KOPT-K1 (cell line): ENCODE measurements around the gene CCNY.
"Not testable (repeated sequence)": the region's sequence is repeated elsewhere in the genome, so short reads cannot be mapped to it uniquely, and the experiment has no call there.

Experiments used
- H3K27ac ChIP-seq: fragments of 200-600 bp; sonication (generic); 2 replicates; pipeline ENCODE4 v1.5.1; 2016; ENCODE audit warnings: antibody characterized with exemption, mild to moderate bottlenecking, low read depth, low read length; ENCODE audit not compliant: poor library complexity, severe bottlenecking
- H3K36me3 ChIP-seq: fragments of 200-600 bp; sonication (generic); 2 replicates; pipeline ENCODE4 v1.5.1; 2017; ENCODE audit warnings: antibody characterized with exemption, mild to moderate bottlenecking, low read length, moderate library complexity; ENCODE audit not compliant: insufficient read depth
- H3K9me3 ChIP-seq: fragments of 200-600 bp; sonication (generic); 2 replicates; pipeline ENCODE4 v1.5.1; 2017; ENCODE audit warnings: antibody characterized with exemption, low read length, mild to moderate bottlenecking; ENCODE audit not compliant: insufficient read depth, poor library complexity, severe bottlenecking

CCNY gene

GRCh38 chr10:35394934-35395333 is 58.6 kb downstream of the CCNY start:
- Histone ChIP-seq H3K27ac (no peak overlapping the region), H3K36me3 (no peaks in the 10 kb centered on the region), H3K9me3 (peaks cover 15% of the 10 kb centered on the region)

- no peak overlapping the region for H3K27ac ChIP-seq
- H3K9me3 ChIP-seq, result no peaks in the 10 kb centered on the region
- no peaks in the 10 kb centered on the region for H3K36me3 ChIP-seq
These were observed 60.5 kb downstream of the CCNY start for GRCh38 chr10:35396560-35397434.

GRCh38 chr10:35397953-35398352 is 61.6 kb downstream of the CCNY start:
- Histone ChIP-seq H3K9me3 (no peaks in the 10 kb centered on the region), H3K27ac (no peak overlapping the region), H3K36me3 (no peaks in the 10 kb centered on the region)

- Histone ChIP-seq H3K27ac (no peak overlapping the region), H3K36me3 (no peaks in the 10 kb centered on the region), H3K9me3 (no peaks in the 10 kb centered on the region)
These were observed 62.0 kb downstream of the CCNY start for GRCh38 chr10:35398355-35398754.

- Histone ChIP-seq H3K9me3 (no peaks in the 10 kb centered on the region), H3K27ac (no peak overlapping the region), H3K36me3 (no peaks in the 10 kb centered on the region)
These were observed 62.6 kb downstream of the CCNY start for GRCh38 chr10:35398908-35399307.

GRCh38 chr10:35399414-35400009 is 63.2 kb downstream of the CCNY start:
- H3K9me3 ChIP-seq, result no peaks in the 10 kb centered on the region
- no peaks in the 10 kb centered on the region for H3K36me3 ChIP-seq
- H3K27ac ChIP-seq, result no peak overlapping the region

- H3K9me3 ChIP-seq, result no peaks in the 10 kb centered on the region
- no peaks in the 10 kb centered on the region for H3K36me3 ChIP-seq
- no peak overlapping the region for H3K27ac ChIP-seq
These were observed 64.4 kb downstream of the CCNY start for GRCh38 chr10:35400595-35401268.

- not testable (repeated sequence) for H3K27ac ChIP-seq, H3K36me3 ChIP-seq, H3K9me3 ChIP-seq
These were observed 67.2 kb downstream of the CCNY start for GRCh38 chr10:35403491-35403890.

- H3K27ac ChIP-seq, H3K36me3 ChIP-seq, H3K9me3 ChIP-seq: not testable (repeated sequence)
These were observed 67.8 kb downstream of the CCNY start for GRCh38 chr10:35404077-35404476.

- H3K36me3 ChIP-seq, H3K27ac ChIP-seq, H3K9me3 ChIP-seq: not testable (repeated sequence)
These were observed 69.8 kb downstream of the CCNY start for GRCh38 chr10:35406003-35406630.

GRCh38 chr10:35407696-35408095 is 71.4 kb downstream of the CCNY start:
- H3K27ac ChIP-seq, H3K9me3 ChIP-seq, H3K36me3 ChIP-seq: not testable (repeated sequence)

- no peaks in the 10 kb centered on the region for H3K9me3 ChIP-seq
- H3K27ac ChIP-seq, result no peak overlapping the region
- no peaks in the 10 kb centered on the region for H3K36me3 ChIP-seq
These were observed 72.8 kb downstream of the CCNY start for GRCh38 chr10:35409094-35409582.

- Histone ChIP-seq H3K27ac (no peak overlapping the region), H3K36me3 (no peaks in the 10 kb centered on the region), H3K9me3 (no peaks in the 10 kb centered on the region)
These were observed 73.5 kb downstream of the CCNY start for GRCh38 chr10:35409808-35410207.

- Histone ChIP-seq H3K36me3 (no peaks in the 10 kb centered on the region), H3K9me3 (no peaks in the 10 kb centered on the region), H3K27ac (no peak overlapping the region)
These were observed 75.9 kb downstream of the CCNY start for GRCh38 chr10:35412003-35412723.
